C4-2B (cell line): ENCODE measurements around the gene TENM4.

Experiments used
- H3K27ac ChIP-seq: fragments of 450-650 bp; 2 replicates; pipeline ENCODE4 v1.5.1; 2017
- ZFX ChIP-seq: fragments of 450-650 bp; IDR thresholded peaks from 2 replicates; pipeline ENCODE4 v1.6.1; 2017
- TF ChIP-seq, protein P1 (sequence below): fragments of 450-650 bp; conservative IDR thresholded peaks from 2 replicates; pipeline ENCODE4 v1.5.1; 2017; ENCODE audit warnings: mild to moderate bottlenecking

TENM4 gene

DNA sequence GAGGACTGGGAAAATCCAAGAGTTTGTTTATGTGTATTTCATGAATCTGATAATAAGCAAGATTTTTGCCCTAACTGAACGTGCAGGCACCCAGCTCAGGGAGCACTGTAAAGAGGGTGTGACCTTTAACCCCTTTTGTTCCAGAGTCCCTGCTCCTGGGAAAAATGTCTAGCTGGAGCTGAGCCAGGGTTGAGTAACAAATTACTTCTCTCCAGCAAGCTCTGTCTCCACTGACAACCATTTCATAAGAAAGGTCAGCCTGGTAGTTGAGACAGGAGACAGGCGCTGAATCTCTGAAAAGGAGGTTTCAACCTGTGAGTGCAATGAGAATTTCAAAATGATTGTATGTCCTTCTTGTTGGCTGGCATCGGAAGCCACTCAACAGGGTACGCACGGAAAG is 709.8 kb downstream of the TENM4 start:
- H3K27ac ChIP-seq = no peak overlapping the region
- TF ChIP-seq ZFX = no peak
- TF ChIP-seq, protein P1, sequence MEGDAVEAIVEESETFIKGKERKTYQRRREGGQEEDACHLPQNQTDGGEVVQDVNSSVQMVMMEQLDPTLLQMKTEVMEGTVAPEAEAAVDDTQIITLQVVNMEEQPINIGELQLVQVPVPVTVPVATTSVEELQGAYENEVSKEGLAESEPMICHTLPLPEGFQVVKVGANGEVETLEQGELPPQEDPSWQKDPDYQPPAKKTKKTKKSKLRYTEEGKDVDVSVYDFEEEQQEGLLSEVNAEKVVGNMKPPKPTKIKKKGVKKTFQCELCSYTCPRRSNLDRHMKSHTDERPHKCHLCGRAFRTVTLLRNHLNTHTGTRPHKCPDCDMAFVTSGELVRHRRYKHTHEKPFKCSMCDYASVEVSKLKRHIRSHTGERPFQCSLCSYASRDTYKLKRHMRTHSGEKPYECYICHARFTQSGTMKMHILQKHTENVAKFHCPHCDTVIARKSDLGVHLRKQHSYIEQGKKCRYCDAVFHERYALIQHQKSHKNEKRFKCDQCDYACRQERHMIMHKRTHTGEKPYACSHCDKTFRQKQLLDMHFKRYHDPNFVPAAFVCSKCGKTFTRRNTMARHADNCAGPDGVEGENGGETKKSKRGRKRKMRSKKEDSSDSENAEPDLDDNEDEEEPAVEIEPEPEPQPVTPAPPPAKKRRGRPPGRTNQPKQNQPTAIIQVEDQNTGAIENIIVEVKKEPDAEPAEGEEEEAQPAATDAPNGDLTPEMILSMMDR = no peak

DNA sequence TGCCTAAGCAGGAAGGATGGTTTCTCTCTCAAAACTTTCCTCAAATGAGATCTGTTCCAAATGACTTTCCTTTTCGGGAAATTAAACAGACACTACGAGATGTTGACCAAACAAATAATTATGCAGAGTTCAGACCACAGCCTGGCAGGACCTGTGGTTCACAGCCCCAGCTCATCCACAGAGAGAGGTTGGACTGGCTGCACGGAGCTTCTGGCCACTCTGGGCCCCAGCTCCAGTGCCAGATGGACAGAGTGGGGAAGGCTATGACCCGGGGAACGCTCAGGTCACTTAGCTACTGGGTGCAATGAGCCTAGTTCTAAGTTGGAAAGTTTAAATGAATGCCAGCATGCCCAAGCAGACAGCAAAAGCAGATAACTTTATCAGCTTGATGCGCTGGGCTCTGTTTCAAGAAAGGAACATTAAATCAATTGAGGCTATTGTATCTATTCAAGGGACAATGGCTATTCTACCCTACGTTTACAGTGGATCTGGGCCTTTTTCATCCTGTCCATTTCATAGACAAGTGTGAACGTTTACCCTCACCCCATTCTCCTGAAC is 710.5 kb downstream of the TENM4 start:
- no peak for TF ChIP-seq ZFX
- TF ChIP-seq, protein P1 = no peak
- no peak overlapping the region for H3K27ac ChIP-seq

DNA sequence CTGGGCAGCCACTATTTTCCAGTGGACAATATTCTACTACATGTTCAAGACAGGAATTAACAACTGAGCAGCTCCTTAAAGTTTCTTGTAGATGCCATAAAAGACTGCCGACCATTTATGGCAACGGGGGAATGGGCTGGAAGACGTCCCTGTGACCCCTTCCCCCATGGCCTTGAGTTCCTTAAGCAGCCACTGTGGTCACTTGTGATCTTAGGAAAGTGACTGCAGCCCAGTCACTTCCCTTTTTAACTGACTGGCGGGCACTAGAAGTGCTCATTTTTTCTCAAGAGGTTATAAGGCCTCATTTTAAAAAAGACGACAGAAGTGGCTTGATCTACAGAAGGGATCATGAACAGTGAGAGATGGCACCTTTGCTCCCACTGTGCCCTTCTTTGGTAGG is 713.0 kb downstream of the TENM4 start:
- no peak overlapping the region for H3K27ac ChIP-seq
- TF ChIP-seq ZFX = no peak
- TF ChIP-seq, protein P1 = no peak

DNA sequence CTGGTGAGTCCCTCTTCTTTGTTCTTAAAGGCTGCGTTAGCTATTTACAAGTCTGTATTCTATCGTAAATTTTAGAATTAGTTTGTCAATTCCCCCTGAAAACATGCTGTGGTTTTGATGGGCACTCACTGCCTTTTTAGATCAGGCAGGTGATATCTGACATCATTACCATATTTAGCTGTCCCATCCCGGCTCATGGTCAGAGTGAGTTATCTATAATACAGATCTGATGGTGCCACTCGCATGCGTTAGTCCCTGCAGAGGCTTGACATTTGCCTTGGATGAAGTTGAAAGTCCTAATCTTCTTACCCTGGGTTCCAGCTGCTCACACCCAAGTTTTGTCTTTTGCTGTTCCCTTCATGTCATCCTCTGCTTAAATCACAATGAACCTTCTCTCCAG is 715.6 kb downstream of the TENM4 start:
- TF ChIP-seq, protein P1 = no peak
- no peak for TF ChIP-seq ZFX
- no peak overlapping the region for H3K27ac ChIP-seq

DNA sequence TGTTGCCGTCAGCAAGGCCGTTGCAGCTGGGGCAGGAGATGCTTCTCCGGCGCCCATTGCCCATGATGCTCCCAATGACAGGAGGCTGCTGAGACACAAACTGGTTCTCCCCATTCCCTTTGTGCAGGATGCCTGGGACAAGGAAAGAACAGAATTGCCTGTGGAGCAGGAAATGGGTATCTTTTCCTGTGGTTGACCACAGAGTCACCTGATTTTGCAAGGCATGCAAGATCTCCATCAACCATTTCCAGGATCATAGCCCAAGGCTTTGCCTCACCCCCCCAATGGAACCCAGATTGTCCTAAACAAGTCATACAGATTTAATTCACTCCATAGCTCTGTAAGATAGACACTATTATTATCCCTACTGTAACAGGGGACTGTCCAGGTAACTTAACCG is 718.0 kb downstream of the TENM4 start:
- no peak overlapping the region for H3K27ac ChIP-seq
- TF ChIP-seq, protein P1 = no peak
- no peak for TF ChIP-seq ZFX

DNA sequence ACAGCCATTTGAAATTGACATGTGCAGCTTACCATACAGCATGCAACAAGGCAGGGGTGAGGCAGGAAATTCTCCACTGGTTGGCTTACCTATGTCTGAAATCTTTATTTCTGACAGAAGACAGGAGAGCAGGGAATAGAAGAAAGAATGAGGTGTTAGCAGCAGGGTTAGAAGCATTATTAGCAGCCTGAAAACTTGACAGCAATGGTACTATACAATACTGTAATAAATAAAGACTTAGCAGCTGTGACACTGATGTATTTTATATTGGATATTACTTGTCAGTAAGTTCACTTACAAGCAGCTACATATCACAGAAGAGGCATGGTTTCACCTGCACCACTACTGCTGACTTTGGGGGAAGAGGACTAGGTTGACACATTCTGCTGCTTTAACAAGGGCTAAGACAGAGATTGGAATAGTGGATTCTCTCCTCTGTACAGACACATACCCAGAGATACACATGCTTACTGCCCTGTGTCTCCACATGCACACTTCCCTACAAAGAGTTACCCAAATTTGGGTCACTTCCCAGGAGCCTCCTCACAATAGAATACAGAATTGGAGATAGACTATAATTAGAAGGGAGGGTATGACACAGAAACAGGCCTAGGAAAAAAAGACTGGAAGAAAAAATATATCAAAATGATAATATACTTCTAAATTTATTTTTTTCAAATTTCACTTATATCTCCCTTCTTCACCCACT is 720.4 kb downstream of the TENM4 start:
- TF ChIP-seq, protein P1 = no peak
- TF ChIP-seq ZFX = no peak
- H3K27ac ChIP-seq = no peak overlapping the region

DNA sequence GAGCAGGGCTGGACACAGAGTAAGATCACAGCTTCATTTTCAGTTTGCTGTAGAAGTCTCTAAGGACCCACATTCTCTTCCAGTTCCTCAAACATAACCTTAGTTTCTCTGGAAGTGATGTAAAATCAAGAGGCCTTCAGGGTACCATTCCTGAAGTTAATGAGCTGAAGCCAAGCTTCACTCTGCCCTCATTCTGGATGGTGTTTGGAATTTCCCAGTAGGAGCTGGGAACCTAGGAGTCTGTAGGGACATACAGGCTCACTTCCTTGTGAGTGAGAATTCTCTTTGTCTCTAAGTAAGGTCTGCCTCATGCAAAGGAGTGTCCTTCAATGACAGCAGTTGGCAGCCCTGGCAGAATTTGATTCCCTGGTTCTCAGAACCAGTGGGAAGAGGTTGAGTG is 723.8 kb downstream of the TENM4 start:
- H3K27ac ChIP-seq = no peak overlapping the region
- TF ChIP-seq, protein P1 = no peak
- TF ChIP-seq ZFX = no peak
